ENCODE data around the gene G3BP1. TPM values are rescaled to one million over a fixed set of nuclear protein-coding genes. Genes with fewer than 3 reads are reported as not detected.

G3BP1 gene
- polyA plus RNA-seq, 3 donors = 10.6 to 60.6 (median 58.8) TPM

DNA sequence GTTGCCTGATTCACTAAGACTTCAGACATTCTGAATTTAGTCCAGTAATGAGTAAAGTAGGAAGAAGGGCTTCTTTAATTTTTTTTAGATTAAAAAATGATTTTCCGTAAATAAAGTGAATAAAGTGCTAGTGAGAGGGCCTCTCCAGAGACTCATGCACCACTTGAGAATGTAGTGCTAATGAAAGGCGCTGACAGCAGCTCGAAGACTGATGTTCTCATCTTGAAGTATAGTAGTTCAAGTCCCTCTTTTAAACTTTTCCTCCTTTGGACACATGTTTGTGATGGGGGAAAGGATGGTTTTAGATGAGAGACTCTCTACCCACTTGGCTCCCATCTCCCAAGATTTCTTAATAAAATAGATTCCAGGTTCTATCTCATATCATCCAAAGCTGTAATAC, 48.5 kb downstream of the G3BP1 start:
- Histone ChIP-seq H3K79me2 (ENCODE audit: insufficient read depth, low read length) (no peaks in the 10 kb centered on the region), H3K27ac (ENCODE audit: low read depth in 1 of 2, low read length in 2 of 2) (no peak overlapping the region), H3K9me3 (replicated peaks in 1 of 2; ENCODE audit: control insufficient read depth in 1 of 2, insufficient read depth in 1 of 2, low read length in 2 of 2) (no peaks in the 10 kb centered on the region), H3K4me3 (replicated peaks in 1 of 3; ENCODE audit: low read depth in 2 of 3, low read length in 3 of 3) (no peak overlapping the region), H4K20me1 (ENCODE audit: insufficient read depth, low read length) (no peaks in the 10 kb centered on the region), H3K4me1 (ENCODE audit: control insufficient read depth in 1 of 2, insufficient read depth in 2 of 2, low read length in 2 of 2) (no peaks in the 10 kb centered on the region), H3K9ac (ENCODE audit: insufficient read depth, low read length, poor library complexity, severe bottlenecking) (no peak overlapping the region), H2AFZ (ENCODE audit: insufficient read depth, low read depth, low read length, poor library complexity, severe bottlenecking) (no peak overlapping the region), H3K4me2 (replicated peaks; ENCODE audit: extremely low read depth, low read length, poor library complexity, severe bottlenecking) (no peak overlapping the region), H3K27me3 (ENCODE audit: control insufficient read depth in 2 of 2, insufficient read depth in 2 of 2, low read length in 2 of 2) (no peaks in the 10 kb centered on the region), H3K36me3 (replicated peaks in 1 of 2; ENCODE audit: control insufficient read depth in 1 of 2, insufficient read depth in 2 of 2, low read length in 2 of 2) (peaks cover 0 to 5% of the 10 kb centered on the region in 2 donors)
- 86% methylated on average over 1 of the region's 3 CpGs for WGBS (ENCODE audit: insufficient coverage)
- H3K4me3 Mint-ChIP-seq = no peak overlapping the region
- no peaks in the 10 kb centered on the region for H3K27me3 Mint-ChIP-seq (ENCODE audit: low read depth in 3 of 3)
- TF ChIP-seq, protein P1, sequence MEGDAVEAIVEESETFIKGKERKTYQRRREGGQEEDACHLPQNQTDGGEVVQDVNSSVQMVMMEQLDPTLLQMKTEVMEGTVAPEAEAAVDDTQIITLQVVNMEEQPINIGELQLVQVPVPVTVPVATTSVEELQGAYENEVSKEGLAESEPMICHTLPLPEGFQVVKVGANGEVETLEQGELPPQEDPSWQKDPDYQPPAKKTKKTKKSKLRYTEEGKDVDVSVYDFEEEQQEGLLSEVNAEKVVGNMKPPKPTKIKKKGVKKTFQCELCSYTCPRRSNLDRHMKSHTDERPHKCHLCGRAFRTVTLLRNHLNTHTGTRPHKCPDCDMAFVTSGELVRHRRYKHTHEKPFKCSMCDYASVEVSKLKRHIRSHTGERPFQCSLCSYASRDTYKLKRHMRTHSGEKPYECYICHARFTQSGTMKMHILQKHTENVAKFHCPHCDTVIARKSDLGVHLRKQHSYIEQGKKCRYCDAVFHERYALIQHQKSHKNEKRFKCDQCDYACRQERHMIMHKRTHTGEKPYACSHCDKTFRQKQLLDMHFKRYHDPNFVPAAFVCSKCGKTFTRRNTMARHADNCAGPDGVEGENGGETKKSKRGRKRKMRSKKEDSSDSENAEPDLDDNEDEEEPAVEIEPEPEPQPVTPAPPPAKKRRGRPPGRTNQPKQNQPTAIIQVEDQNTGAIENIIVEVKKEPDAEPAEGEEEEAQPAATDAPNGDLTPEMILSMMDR (IDR thresholded peaks at IDR 0.05) = no peak
- H3K36me3 Mint-ChIP-seq = peaks cover 6 to 11% of the 10 kb centered on the region in 2 donors
- intact Hi-C loops (cut with micrococcal nuclease) = loop anchor here in 1 of 2 donors (10.0 kb wide), 1 partner anchor 685 kb away; no protein-coding TSS in a partner anchor
- DNase-seq = no peak
- peaks cover 4% of the 10 kb centered on the region for H3K4me1 Mint-ChIP-seq
- no peaks in the 10 kb centered on the region for H3K9me3 Mint-ChIP-seq
- no peak overlapping the region for H3K27ac Mint-ChIP-seq

DNA sequence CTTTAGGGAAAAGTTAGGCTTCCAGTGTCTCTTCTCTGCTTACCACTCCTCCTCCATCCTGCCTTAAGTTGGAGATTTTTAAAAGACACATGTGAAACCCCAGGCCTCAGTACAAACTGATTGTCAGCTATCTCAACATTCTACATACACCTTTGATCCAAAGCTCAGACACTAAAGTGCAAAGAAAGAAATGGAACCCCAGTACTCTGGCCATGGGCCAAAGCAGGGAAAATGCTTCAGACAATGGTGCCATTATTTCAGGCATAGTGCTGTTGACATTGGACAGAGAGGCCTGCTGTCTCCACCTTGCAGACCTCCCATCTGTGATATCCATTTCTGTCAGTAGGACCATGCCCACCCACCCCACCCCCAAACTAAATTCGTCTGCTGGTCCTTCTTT, 49.1 kb downstream of the G3BP1 start:
- Mint-ChIP-seq H3K36me3 (peaks cover 3 to 11% of the 10 kb centered on the region in 2 donors), H3K4me3 (no peak overlapping the region), H3K4me1 (peaks cover 4% of the 10 kb centered on the region), H3K27ac (no peak overlapping the region), H3K9me3 (no peaks in the 10 kb centered on the region), H3K27me3 (ENCODE audit: low read depth in 3 of 3) (no peaks in the 10 kb centered on the region)
- Histone ChIP-seq H2AFZ (ENCODE audit: insufficient read depth, low read depth, low read length, poor library complexity, severe bottlenecking) (no peak overlapping the region), H3K4me2 (replicated peaks; ENCODE audit: extremely low read depth, low read length, poor library complexity, severe bottlenecking) (no peak overlapping the region), H3K4me3 (replicated peaks in 1 of 3; ENCODE audit: low read depth in 2 of 3, low read length in 3 of 3) (no peak overlapping the region), H3K27me3 (ENCODE audit: control insufficient read depth in 2 of 2, insufficient read depth in 2 of 2, low read length in 2 of 2) (no peaks in the 10 kb centered on the region), H4K20me1 (ENCODE audit: insufficient read depth, low read length) (no peaks in the 10 kb centered on the region), H3K4me1 (ENCODE audit: control insufficient read depth in 1 of 2, insufficient read depth in 2 of 2, low read length in 2 of 2) (no peaks in the 10 kb centered on the region), H3K9me3 (replicated peaks in 1 of 2; ENCODE audit: control insufficient read depth in 1 of 2, insufficient read depth in 1 of 2, low read length in 2 of 2) (no peaks in the 10 kb centered on the region), H3K79me2 (ENCODE audit: insufficient read depth, low read length) (no peaks in the 10 kb centered on the region), H3K36me3 (replicated peaks in 1 of 2; ENCODE audit: control insufficient read depth in 1 of 2, insufficient read depth in 2 of 2, low read length in 2 of 2) (peaks cover 0 to 5% of the 10 kb centered on the region in 2 donors), H3K27ac (ENCODE audit: low read depth in 1 of 2, low read length in 2 of 2) (no peak overlapping the region), H3K9ac (ENCODE audit: insufficient read depth, low read length, poor library complexity, severe bottlenecking) (no peak overlapping the region)
- intact Hi-C loops (cut with micrococcal nuclease) = loop anchor here in 1 of 2 donors (10.0 kb wide), 1 partner anchor 684 kb away; no protein-coding TSS in a partner anchor
- DNase-seq = no peak
- TF ChIP-seq, protein P1 (IDR thresholded peaks at IDR 0.05) = no peak
- no CpG with 5 or more reads among the region's 1 CpG for WGBS (ENCODE audit: insufficient coverage)

Measured in CD14-positive monocyte (primary cell).